Measurements from ENCODE around the gene FAM131B. TPM values are rescaled to one million over a fixed set of nuclear protein-coding genes. Genes with fewer than 3 reads are reported as not detected.
A peak's percentile ranks its signal among the peaks of the same experiment; 100 is the strongest.

The FAM131B gene
- total and polyA plus RNA-seq, 9 of the 15 experiments (the other 6 are each of a cell fraction or from before 2014, with no cell fraction given): 0.03 to 0.04 TPM; not detected in 7

GRCh38 chr7:143380646-143381426 is 18.3 kb upstream of the FAM131B start, which contains the start of gene ZYX (continued):
- no peak for TF ChIP-seq TAF9B (IDR thresholded peaks at IDR 0.05; ENCODE audit: partially characterized antibody)
- peak; percentile 13; the same call in 1 of the 2 replicates for TF ChIP-seq CEBPG (CRISPR knock-in tag; IDR thresholded peaks at IDR 0.05)
- TF ChIP-seq CEBPG (tag; conservative IDR thresholded peaks at IDR 0.05 in 1 of 2, IDR thresholded peaks at IDR 0.05 in 1 of 2): no peak
- TF ChIP-seq JUN (IDR thresholded peaks at IDR 0.05; ENCODE audit: borderline replicate concordance, low read depth, low read length): peak; percentile 87
- peak; percentile 94; the same call in 1 of the 2 replicates for TF ChIP-seq JUN (CRISPR knock-in tag; IDR thresholded peaks at IDR 0.05; ENCODE audit: borderline replicate concordance)
- TF ChIP-seq, protein P1, sequence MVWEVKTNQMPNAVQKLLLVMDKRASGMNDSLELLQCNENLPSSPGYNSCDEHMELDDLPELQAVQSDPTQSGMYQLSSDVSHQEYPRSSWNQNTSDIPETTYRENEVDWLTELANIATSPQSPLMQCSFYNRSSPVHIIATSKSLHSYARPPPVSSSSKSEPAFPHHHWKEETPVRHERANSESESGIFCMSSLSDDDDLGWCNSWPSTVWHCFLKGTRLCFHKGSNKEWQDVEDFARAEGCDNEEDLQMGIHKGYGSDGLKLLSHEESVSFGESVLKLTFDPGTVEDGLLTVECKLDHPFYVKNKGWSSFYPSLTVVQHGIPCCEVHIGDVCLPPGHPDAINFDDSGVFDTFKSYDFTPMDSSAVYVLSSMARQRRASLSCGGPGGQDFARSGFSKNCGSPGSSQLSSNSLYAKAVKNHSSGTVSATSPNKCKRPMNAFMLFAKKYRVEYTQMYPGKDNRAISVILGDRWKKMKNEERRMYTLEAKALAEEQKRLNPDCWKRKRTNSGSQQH (CRISPR knock-in tag; IDR thresholded peaks at IDR 0.05): no peak
- TF ChIP-seq ZNF764 (CRISPR knock-in tag; IDR thresholded peaks at IDR 0.05; ENCODE audit: low read depth): no peak
- TF ChIP-seq ZNF77 (CRISPR knock-in tag; IDR thresholded peaks at IDR 0.05): no peak
- TF ChIP-seq ZNF124 (CRISPR knock-in tag; IDR thresholded peaks at IDR 0.05): no peak
- no peak for TF ChIP-seq ARHGAP35 (IDR thresholded peaks at IDR 0.05; ENCODE audit: partially characterized antibody)
- no peak for TF ChIP-seq COPS2 (conservative IDR thresholded peaks at IDR 0.05)
- no peak for TF ChIP-seq ZNF354B (CRISPR knock-in tag; IDR thresholded peaks at IDR 0.05)
- TF ChIP-seq EP300 (IDR thresholded peaks at IDR 0.05; ENCODE audit: low read length): peak; percentile 24
- TF ChIP-seq GATAD2B (IDR thresholded peaks at IDR 0.05; ENCODE audit: borderline replicate concordance): peak; percentile 22; the same call in 1 of the 2 replicates
- TF ChIP-seq POLR2H (tag; IDR thresholded peaks at IDR 0.05; ENCODE audit: low read depth): peak; percentile 87
- peak; percentile 92 for TF ChIP-seq TFAP4 (CRISPR knock-in tag; IDR thresholded peaks at IDR 0.05; ENCODE audit: borderline replicate concordance)
- TF ChIP-seq CSDE1 (IDR thresholded peaks at IDR 0.05): no peak
- no peak for TF ChIP-seq XRCC3 (IDR thresholded peaks at IDR 0.05)
- TF ChIP-seq ZNF589 (CRISPR knock-in tag; IDR thresholded peaks at IDR 0.05; ENCODE audit: low read depth): peak; percentile 86
- no peak for TF ChIP-seq TRIM28 (IDR thresholded peaks at IDR 0.05)
- no peak for TF ChIP-seq ZNF212 (CRISPR knock-in tag; IDR thresholded peaks at IDR 0.05)
- no peak for TF ChIP-seq BRCA1 (IDR thresholded peaks at IDR 0.05)
- no peak; the same call in 1 of the 2 replicates for TF ChIP-seq BRCA1 (CRISPR knock-in tag; IDR thresholded peaks at IDR 0.05)
- no peak for TF ChIP-seq MYBL2 (IDR thresholded peaks at IDR 0.05; ENCODE audit: low read depth)
- no peak for TF ChIP-seq MYBL2 (CRISPR knock-in tag; IDR thresholded peaks at IDR 0.05; ENCODE audit: borderline replicate concordance)
- 0 out of 2 replicates have a peak, but pooled peaks have one; percentile 11 for TF ChIP-seq TOE1 (IDR thresholded peaks at IDR 0.05; ENCODE audit: borderline replicate concordance)
- TF ChIP-seq TOE1 (CRISPR knock-in tag; IDR thresholded peaks at IDR 0.05; ENCODE audit: borderline replicate concordance, low read depth): no peak
- peak; percentile 74 for TF ChIP-seq PRPF4 (IDR thresholded peaks at IDR 0.05; ENCODE audit: insufficient read depth, low read depth, low read length, poor library complexity, severe bottlenecking)
- TF ChIP-seq SMC3 (conservative IDR thresholded peaks at IDR 0.05; ENCODE audit: insufficient read depth, low read depth, low read length): no peak
- TF ChIP-seq ETS2 (tag; IDR thresholded peaks at IDR 0.05; ENCODE audit: borderline replicate concordance, poor library complexity, severe bottlenecking): no peak
